ENCODE measurements around the gene CPLANE1.
"Not testable (repeated sequence)": the region's sequence is repeated elsewhere in the genome, so short reads cannot be mapped to it uniquely, and the experiment has no call there.

CPLANE1 gene

GRCh38 chr5:37121027-37121426 lies 128.1 kb downstream of the CPLANE1 start:
- no peak for DNase-seq (ENCODE audit: low read depth in 2 of 2)

- no peak for DNase-seq (ENCODE audit: low read depth in 2 of 2)
Observed at GRCh38 chr5:37120270-37120669, 128.9 kb downstream of the CPLANE1 start.

- no peak for DNase-seq (ENCODE audit: low read depth in 2 of 2)
Observed at GRCh38 chr5:37116359-37116758, 132.8 kb downstream of the CPLANE1 start.

GRCh38 chr5:37112383-37112991 lies 136.7 kb downstream of the CPLANE1 start:
- DNase-seq (ENCODE audit: low read depth in 2 of 2), result no peak

GRCh38 chr5:37111426-37112382 lies 137.5 kb downstream of the CPLANE1 start:
- DNase-seq (ENCODE audit: low read depth in 2 of 2), result peak in 1 of 2 donors; percentile 14

- DNase-seq (ENCODE audit: low read depth in 2 of 2), result no peak
Observed at GRCh38 chr5:37110135-37110534, 139.0 kb downstream of the CPLANE1 start.

GRCh38 chr5:37109338-37109737 lies 139.8 kb downstream of the CPLANE1 start:
- no peak for DNase-seq (ENCODE audit: low read depth in 2 of 2)

- DNase-seq (ENCODE audit: low read depth in 2 of 2), result no peak
Observed at GRCh38 chr5:37103302-37103701, 145.9 kb downstream of the CPLANE1 start.

GRCh38 chr5:37099267-37099666 lies 149.9 kb downstream of the CPLANE1 start:
- not testable (repeated sequence) for DNase-seq (ENCODE audit: low read depth in 2 of 2)

- not testable (repeated sequence) for DNase-seq (ENCODE audit: low read depth in 2 of 2)
Observed at GRCh38 chr5:37093795-37094194, 155.4 kb downstream of the CPLANE1 start.

- no peak for DNase-seq (ENCODE audit: low read depth in 2 of 2)
Observed at GRCh38 chr5:37090781-37091180, 158.4 kb downstream of the CPLANE1 start.

GRCh38 chr5:37090123-37090726 lies 159.0 kb downstream of the CPLANE1 start:
- DNase-seq (ENCODE audit: low read depth in 2 of 2), result no peak

- DNase-seq (ENCODE audit: low read depth in 2 of 2), result no peak
Observed at GRCh38 chr5:37088009-37088408, 161.2 kb downstream of the CPLANE1 start.

- no peak for DNase-seq (ENCODE audit: low read depth in 2 of 2)
Observed at GRCh38 chr5:37086466-37087173, 162.6 kb downstream of the CPLANE1 start.

- DNase-seq (ENCODE audit: low read depth in 2 of 2), result not testable (repeated sequence)
Observed at GRCh38 chr5:37086026-37086425, 163.2 kb downstream of the CPLANE1 start.

- DNase-seq (ENCODE audit: low read depth in 2 of 2), result not testable (repeated sequence)
Observed at GRCh38 chr5:37082977-37083376, 166.2 kb downstream of the CPLANE1 start.

GRCh38 chr5:37080697-37081096 lies 168.5 kb downstream of the CPLANE1 start:
- DNase-seq (ENCODE audit: low read depth in 2 of 2), result no peak

- DNase-seq (ENCODE audit: low read depth in 2 of 2), result no peak
Observed at GRCh38 chr5:37077146-37077545, 172.0 kb downstream of the CPLANE1 start.

- DNase-seq (ENCODE audit: low read depth in 2 of 2), result no peak
Observed at GRCh38 chr5:37075399-37075950, 173.7 kb downstream of the CPLANE1 start.

- DNase-seq (ENCODE audit: low read depth in 2 of 2), result no peak
Observed at GRCh38 chr5:37071901-37072581, 177.1 kb downstream of the CPLANE1 start.

GRCh38 chr5:37071487-37071886 lies 177.7 kb downstream of the CPLANE1 start:
- DNase-seq (ENCODE audit: low read depth in 2 of 2), result no peak
